T1000 (cell line): ENCODE data around the gene AIMP1.
"Not testable (repeated sequence)": the region's sequence is repeated elsewhere in the genome, so short reads cannot be mapped to it uniquely, and the experiment has no call there.

Experiments
- DNase-seq: peaks from one replicate; lab custom pipeline; 2025; ENCODE audit warnings: mixed read lengths; lab: John Stamatoyannopoulos, UW

Gene AIMP1

GRCh38 chr4:106351016-106351415, 34.7 kb downstream of the AIMP1 start:
- no peak for DNase-seq

GRCh38 chr4:106353786-106354185, 37.4 kb downstream of the AIMP1 start:
- no peak for DNase-seq

- DNase-seq: no peak
Measured at GRCh38 chr4:106355193-106355592, 38.8 kb downstream of the AIMP1 start.

GRCh38 chr4:106358899-106359298, 42.5 kb downstream of the AIMP1 start:
- DNase-seq: no peak

- DNase-seq: no peak
Measured at GRCh38 chr4:106362086-106362825, 45.9 kb downstream of the AIMP1 start.

- DNase-seq: no peak
Measured at GRCh38 chr4:106364282-106364681, 47.9 kb downstream of the AIMP1 start.

GRCh38 chr4:106365613-106366012, 49.3 kb downstream of the AIMP1 start:
- DNase-seq: no peak

GRCh38 chr4:106366026-106366425, 49.7 kb downstream of the AIMP1 start:
- DNase-seq: no peak

GRCh38 chr4:106367072-106367471, 50.7 kb downstream of the AIMP1 start:
- DNase-seq: no peak

GRCh38 chr4:106368678-106369077, 52.3 kb downstream of the AIMP1 start, which contains the start of gene GIMD1:
Gene GIMD1 (minus strand): TSS chr4:106368778. CDS start chr4:106367435, 1,343 bp downstream.
- no peak for DNase-seq

GRCh38 chr4:106369456-106370060, 53.2 kb downstream of the AIMP1 start:
- peak; percentile 34 for DNase-seq

GRCh38 chr4:106370214-106370613, 53.9 kb downstream of the AIMP1 start:
- no peak for DNase-seq

- DNase-seq: no peak
Measured at GRCh38 chr4:106371161-106371560, 54.8 kb downstream of the AIMP1 start.

- DNase-seq: no peak
Measured at GRCh38 chr4:106373026-106373425, 56.7 kb downstream of the AIMP1 start.

GRCh38 chr4:106380179-106380578, 63.8 kb downstream of the AIMP1 start:
- DNase-seq: no peak

- DNase-seq: no peak
Measured at GRCh38 chr4:106384878-106385277, 68.5 kb downstream of the AIMP1 start.

- DNase-seq: no peak
Measured at GRCh38 chr4:106385853-106386393, 69.6 kb downstream of the AIMP1 start.

GRCh38 chr4:106395582-106395981, 79.2 kb downstream of the AIMP1 start:
- DNase-seq: no peak

GRCh38 chr4:106398898-106399297, 82.5 kb downstream of the AIMP1 start:
- DNase-seq: not testable (repeated sequence)
